ENCODE data around the gene SH2D4B. TPM values are rescaled to one million over a fixed set of nuclear protein-coding genes. Genes with fewer than 3 reads are reported as not detected.

SH2D4B gene
- total RNA-seq, 1 experiment from 2014 or later = 0.10 TPM

GRCh38 chr10:80681142-80681541 lies 143.4 kb downstream of the SH2D4B start:
- no TSS peak for BruUV-seq (replicated peaks)
- ChIA-PET POLR2A (no interaction called here), CTCF (no interaction called here)
- no peak overlapping the region for H3K27ac ChIP-seq (ENCODE audit: low read length)
- H3K27me3 ChIP-seq (ENCODE audit: control insufficient read depth, insufficient read depth, low read length) = no peaks in the 10 kb centered on the region; the same call in 1 of the 2 replicates
- H3K36me3 ChIP-seq (ENCODE audit: control insufficient read depth, insufficient read depth, low read length) = no peaks in the 10 kb centered on the region
- TF ChIP-seq CTCF (IDR thresholded peaks at IDR 0.05) (no peak), TCF7L2 (IDR thresholded peaks at IDR 0.05; ENCODE audit: low read depth, low read length) (no peak), REST (IDR thresholded peaks at IDR 0.05; ENCODE audit: insufficient read depth in 1 of 2, low read depth in 2 of 2, low read length in 1 of 2) (no peak), SIN3A (IDR thresholded peaks at IDR 0.05; ENCODE audit: borderline replicate concordance, insufficient read depth, low read depth, low read length) (no peak), POLR2AphosphoS5 (IDR thresholded peaks at IDR 0.05; ENCODE audit: low read depth, low read length) (no peak)
- no peaks in the 10 kb centered on the region for H3K4me1 ChIP-seq (ENCODE audit: control insufficient read depth, insufficient read depth, low read length)
- intact Hi-C loops (cut with micrococcal nuclease; ENCODE audit: unreplicated experiment) = no loop called here
- ATAC-seq (no peak), DNase-seq (ENCODE audit: low read depth, low spot score) (no peak)
- in situ Hi-C loops (cut with HindIII; ENCODE audit: low pct_unique_long_range_greater_than_20kb, low sequenced_read_pairs) = no loop called here
- H3K9me3 ChIP-seq (ENCODE audit: control insufficient read depth, insufficient read depth, low read depth, low read length) = no peaks in the 10 kb centered on the region
- H3K4me3 ChIP-seq (ENCODE audit: low read depth in 2 of 2, low read length in 2 of 2) = no peak overlapping the region

- no peaks in the 10 kb centered on the region for H3K9me3 ChIP-seq (ENCODE audit: control insufficient read depth, insufficient read depth, low read depth, low read length)
- CTCF ChIA-PET = no interaction called here
- H3K4me3 ChIP-seq (ENCODE audit: low read depth in 2 of 2, low read length in 2 of 2) = no peak overlapping the region
- no peaks in the 10 kb centered on the region for H3K4me1 ChIP-seq (ENCODE audit: control insufficient read depth, insufficient read depth, low read length)
- in situ Hi-C loops (cut with HindIII; ENCODE audit: low pct_unique_long_range_greater_than_20kb, low sequenced_read_pairs) (no loop called here), intact Hi-C loops (cut with micrococcal nuclease; ENCODE audit: unreplicated experiment) (no loop called here)
- DNase-seq (ENCODE audit: low read depth, low spot score) = no peak
- H3K36me3 ChIP-seq (ENCODE audit: control insufficient read depth, insufficient read depth, low read length) = no peaks in the 10 kb centered on the region
- TF ChIP-seq TCF7L2 (IDR thresholded peaks at IDR 0.05; ENCODE audit: low read depth, low read length) = no peak
- no peak for TF ChIP-seq SIN3A (IDR thresholded peaks at IDR 0.05; ENCODE audit: borderline replicate concordance, insufficient read depth, low read depth, low read length)
- no peak for TF ChIP-seq REST (IDR thresholded peaks at IDR 0.05; ENCODE audit: insufficient read depth in 1 of 2, low read depth in 2 of 2, low read length in 1 of 2)
- no peak for TF ChIP-seq POLR2AphosphoS5 (IDR thresholded peaks at IDR 0.05; ENCODE audit: low read depth, low read length)
- no peak for TF ChIP-seq CTCF (IDR thresholded peaks at IDR 0.05)
- POLR2A ChIA-PET = no interaction called here
- no peak for ATAC-seq
- no peaks in the 10 kb centered on the region; the same call in 1 of the 2 replicates for H3K27me3 ChIP-seq (ENCODE audit: control insufficient read depth, insufficient read depth, low read length)
- no peak overlapping the region for H3K27ac ChIP-seq (ENCODE audit: low read length)
- BruUV-seq (replicated peaks) = no TSS peak
Observed at GRCh38 chr10:80684259-80684658, 146.6 kb downstream of the SH2D4B start.
